Stomach (tissue), 9 donors: ENCODE measurements around the gene GRAP. TPM values are rescaled to one million over a fixed set of nuclear protein-coding genes. Genes with fewer than 3 reads are reported as not detected.

Experiments used
- DNase-seq, 2 donors: peaks; one replicate each; pipeline versions ENCODE4 v3.0.0 to v3.0.0-alpha.2; 2013 to 2019
- H3K27ac ChIP-seq, 5 donors: fragments of 200-600 bp in 4 of 5; sonication (generic) in 4 of 5; one replicate each; pipeline ENCODE4 v1.5.1; 2013 to 2019; ENCODE audit warnings: mild to moderate bottlenecking in 1 of 5, moderate library complexity in 1 of 5
- H3K27me3 ChIP-seq, 3 donors: fragments of 200-600 bp; sonication (generic); one replicate each; pipeline ENCODE4 v1.5.1; 2017 to 2019; ENCODE audit warnings: mixed run types in 1 of 3
- H3K36me3 ChIP-seq, 4 donors: fragments of 200-600 bp; sonication (generic); 1 replicate in 3 of 4; 2 replicates in 1 of 4; pipeline ENCODE4 v1.5.1; 2016 to 2019
- H3K4me1 ChIP-seq, 4 donors: fragments of 200-600 bp; sonication (generic); one replicate each; pipeline ENCODE4 v1.5.1; 2016 to 2019
- H3K4me3 ChIP-seq, 4 donors: fragments of 200-600 bp; sonication (generic) in 3 of 4; one replicate each; pipeline ENCODE4 v1.5.1; 2016 to 2019; ENCODE audit warnings: mild to moderate bottlenecking in 1 of 4
- H3K9me3 ChIP-seq, 4 donors: fragments of 200-600 bp; sonication (generic); one replicate each; pipeline ENCODE4 v1.5.1; 2016 to 2019
- CTCF ChIP-seq, 7 experiments: fragments of 450-650 bp in 4 of 7; fragments of 200-600 bp in 3 of 7; sonication (generic) in 3 of 7; IDR thresholded peaks; one replicate each; pipeline ENCODE4 v1.5.1; 2016 to 2019; ENCODE audit warnings: antibody characterized with exemption in 7 of 7, control low read depth in 2 of 7, mild to moderate bottlenecking in 1 of 7
- EP300 ChIP-seq: sonication (generic); formaldehyde crosslinking; IDR thresholded peaks from one replicate; pipeline ENCODE4 v1.6.1; 2017; ENCODE audit warnings: antibody characterized with exemption
- POLR2A ChIP-seq, 4 donors: fragments of 450-650 bp; IDR thresholded peaks; one replicate each; pipeline ENCODE4 v1.6.1; 2016; ENCODE audit warnings: antibody characterized with exemption in 4 of 4, control low read depth in 2 of 4, mild to moderate bottlenecking in 1 of 4, moderate library complexity in 1 of 4
- POLR2AphosphoS5 ChIP-seq, 3 donors: sonication (generic); formaldehyde crosslinking; IDR thresholded peaks; one replicate each; pipeline ENCODE4 v1.6.1; 2016; ENCODE audit warnings: antibody characterized with exemption in 3 of 3
- WGBS, 5 donors: extraction: QIAGEN DNeasy Blood & Tissue Kit in 3 of 5; methylation state at CpG; one replicate each; pipeline versions ENCODE4 v1.1.5 to v1.1.7; 2013 to 2018; 5-methylcytosine and 5-hydroxymethylcytosine counted together
- intact Hi-C: fragments of 100-400 bp; cut with DNase I; formaldehyde crosslinking; loops from one replicate; pipeline ENCODE4 v1.15.1; 2023; ENCODE audit warnings: low total_unique reads
- polyA plus RNA-seq, 3 donors: library from polyadenylated mRNA; stranded (reverse); fragments of 200-250 nt; gene quantifications; one replicate each; pipeline ENCODE4 v1.2.3, GENCODE V29; 2013
- total RNA-seq, 5 donors: library from RNA; depleted of rRNA; stranded (reverse); fragments of >200 nt; gene quantifications; one replicate each; pipeline versions ENCODE4 v1.1.0 to v1.2.3, GENCODE V29; 2014 to 2016
- donor health status: healthy with polysubstance abuse.
- donor health status: Bipolar disorder and iron deficiency.
- donor health status: healthy.

GRAP gene
- total and polyA plus RNA-seq, 8 donors = 0.87 to 92.2 (median 2.9) TPM

GRCh38 chr17:19006698-19007097 lies 40.1 kb downstream of the GRAP start:
- no peak for DNase-seq
- Histone ChIP-seq H3K4me3 (no peak overlapping the region), H3K4me1 (peaks cover 25 to 36% (median 33%) of the 10 kb centered on the region in 4 donors), H3K27ac (no peak overlapping the region), H3K9me3 (no peaks in the 10 kb centered on the region), H3K27me3 (peaks cover 0 to 12% (median 0%) of the 10 kb centered on the region in 3 donors), H3K36me3 (no peaks in the 10 kb centered on the region)
- intact Hi-C loops = no loop called here
- TF ChIP-seq EP300 = no peak

- Histone ChIP-seq H3K27me3 (peaks cover 0 to 12% (median 0%) of the 10 kb centered on the region in 3 donors), H3K4me1 (peaks cover 29 to 42% (median 38%) of the 10 kb centered on the region in 4 donors), H3K4me3 (no peak overlapping the region), H3K27ac (no peak overlapping the region), H3K9me3 (no peaks in the 10 kb centered on the region), H3K36me3 (no peaks in the 10 kb centered on the region)
- intact Hi-C loops = no loop called here
- no peak for TF ChIP-seq POLR2AphosphoS5 (IDR thresholded peaks at IDR 0.05)
- no peak for TF ChIP-seq EP300
- no peak for TF ChIP-seq POLR2A (IDR thresholded peaks at IDR 0.05)
- no peak for TF ChIP-seq CTCF (IDR thresholded peaks at IDR 0.05)
- whole genome bisulfite sequencing, 5 donors = 84 to 94% (median 89%) methylated on average over 4 of the region's 4 CpGs
- DNase-seq = no peak
Measured at GRCh38 chr17:19005789-19006430, 40.8 kb downstream of the GRAP start.

- Histone ChIP-seq H3K27ac (peak overlapping the region; percentile 86 to 92 (median 88)), H3K4me3 (peak overlapping the region; percentile 68 to 74 (median 72))
- 83 to 91% (median 84%) methylated on average over 8 to 13 of the region's 13 CpGs for WGBS, 5 donors
Measured at GRCh38 chr17:19005137-19005773, 41.5 kb downstream of the GRAP start.

GRCh38 chr17:19004421-19005136 lies 42.2 kb downstream of the GRAP start, which contains the start of gene FAM83G:
Gene FAM83G (minus strand): TSS chr17:19004764. CDS start chr17:19004041, 723 bp downstream.
- H3K4me1 ChIP-seq = peaks cover 35 to 52% (median 50%) of the 10 kb centered on the region in 4 donors
- peak; percentile 89 to 94 for DNase-seq
- peak within 1 kb of the TSS; percentile 68 to 74 (median 72) for H3K4me3 ChIP-seq
- H3K27ac ChIP-seq = peak within 1 kb of the TSS; percentile 86 to 92 (median 88)
- 2 to 17% (median 4%) methylated on average over 19 to 67 of the region's 67 CpGs for WGBS, 5 donors
- intact Hi-C loops = no loop called here
- TF ChIP-seq POLR2AphosphoS5 (IDR thresholded peaks at IDR 0.05) (peak in 2 of 3 donors; percentile 70 to 83), POLR2A (IDR thresholded peaks at IDR 0.05) (no peak)
- no peaks in the 10 kb centered on the region for H3K9me3 ChIP-seq
- H3K36me3 ChIP-seq = no peaks in the 10 kb centered on the region
- peaks cover 0 to 12% (median 0%) of the 10 kb centered on the region in 3 donors for H3K27me3 ChIP-seq

More at GRCh38 chr17:19005137-19005773, 41.5 kb downstream of the GRAP start:
- peaks cover 0 to 12% (median 0%) of the 10 kb centered on the region in 3 donors for H3K27me3 ChIP-seq
- no peaks in the 10 kb centered on the region for H3K9me3 ChIP-seq
- DNase-seq = no peak
- TF ChIP-seq EP300 (no peak), POLR2A (IDR thresholded peaks at IDR 0.05) (no peak), POLR2AphosphoS5 (IDR thresholded peaks at IDR 0.05) (no peak), CTCF (IDR thresholded peaks at IDR 0.05) (no peak)
- intact Hi-C loops = no loop called here
- H3K36me3 ChIP-seq = no peaks in the 10 kb centered on the region
- H3K4me1 ChIP-seq = peaks cover 35 to 48% (median 44%) of the 10 kb centered on the region in 4 donors
